Measurements from ENCODE around the gene PTPRE.

DNA sequence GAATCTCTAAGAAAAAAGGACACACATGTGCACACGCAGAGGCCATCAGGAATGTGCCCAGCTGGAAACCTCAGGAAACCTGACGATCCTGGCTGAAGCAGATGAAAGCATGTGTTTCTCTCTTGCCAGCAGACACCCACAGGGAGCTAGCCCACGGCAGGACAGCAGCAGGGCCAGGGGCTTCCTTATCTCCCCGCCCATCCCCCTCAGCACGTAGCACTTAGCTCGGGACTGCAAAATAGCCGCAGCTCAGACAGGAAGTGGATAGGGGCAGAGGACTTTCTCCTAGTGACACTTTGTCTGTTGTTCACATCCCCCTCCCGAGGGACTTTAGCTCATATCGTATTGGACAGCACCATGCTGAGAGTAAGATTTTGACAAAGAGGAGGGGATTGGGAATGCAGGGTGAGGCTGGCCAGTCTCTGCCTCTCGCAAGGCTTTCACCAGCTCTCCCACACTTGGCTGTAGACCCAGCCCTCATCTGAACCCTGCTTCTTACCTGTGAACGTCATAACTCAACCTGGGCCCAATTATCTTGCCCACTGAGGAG, 155.5 kb downstream of the PTPRE start:
- TF ChIP-seq, protein P1, sequence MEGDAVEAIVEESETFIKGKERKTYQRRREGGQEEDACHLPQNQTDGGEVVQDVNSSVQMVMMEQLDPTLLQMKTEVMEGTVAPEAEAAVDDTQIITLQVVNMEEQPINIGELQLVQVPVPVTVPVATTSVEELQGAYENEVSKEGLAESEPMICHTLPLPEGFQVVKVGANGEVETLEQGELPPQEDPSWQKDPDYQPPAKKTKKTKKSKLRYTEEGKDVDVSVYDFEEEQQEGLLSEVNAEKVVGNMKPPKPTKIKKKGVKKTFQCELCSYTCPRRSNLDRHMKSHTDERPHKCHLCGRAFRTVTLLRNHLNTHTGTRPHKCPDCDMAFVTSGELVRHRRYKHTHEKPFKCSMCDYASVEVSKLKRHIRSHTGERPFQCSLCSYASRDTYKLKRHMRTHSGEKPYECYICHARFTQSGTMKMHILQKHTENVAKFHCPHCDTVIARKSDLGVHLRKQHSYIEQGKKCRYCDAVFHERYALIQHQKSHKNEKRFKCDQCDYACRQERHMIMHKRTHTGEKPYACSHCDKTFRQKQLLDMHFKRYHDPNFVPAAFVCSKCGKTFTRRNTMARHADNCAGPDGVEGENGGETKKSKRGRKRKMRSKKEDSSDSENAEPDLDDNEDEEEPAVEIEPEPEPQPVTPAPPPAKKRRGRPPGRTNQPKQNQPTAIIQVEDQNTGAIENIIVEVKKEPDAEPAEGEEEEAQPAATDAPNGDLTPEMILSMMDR (IDR thresholded peaks at IDR 0.05) = no peak
- TF ChIP-seq POLR2A (IDR thresholded peaks at IDR 0.05) = no peak
